Neural cell (in vitro differentiated cells): ENCODE measurements around the gene C10orf53. TPM values are rescaled to one million over a fixed set of nuclear protein-coding genes. Genes with fewer than 3 reads are reported as not detected.

ENCODE experiments used
- H2AFZ ChIP-seq: fragments of 200-600, 300-800 bp; sonication (generic), shearing (Covaris generic); 2 replicates; pipeline ENCODE4 v1.6.0; 2014; ENCODE audit warnings: low read depth, mild to moderate bottlenecking, antibody characterized with exemption, low read length, moderate library complexity
- H3F3A ChIP-seq: fragments of 200-600 bp; shearing (Covaris generic); 2 replicates; pipeline ENCODE4 v1.6.1; 2016; ENCODE audit warnings: mild to moderate bottlenecking, moderate library complexity, mixed read lengths, antibody characterized with exemption, low read length; ENCODE audit not compliant: insufficient read depth, poor library complexity, severe bottlenecking
- H3K27ac ChIP-seq: fragments of 200-600, 300-800 bp; sonication (generic), shearing (Covaris generic); 2 replicates; pipeline ENCODE4 v1.5.1; 2014; ENCODE audit warnings: mild to moderate bottlenecking, low read length, moderate library complexity
- H3K27me3 ChIP-seq: fragments of 300-800, 200-600 bp; sonication (generic), shearing (Covaris generic); 2 replicates; pipeline ENCODE4 v1.6.0; 2014; ENCODE audit warnings: mild to moderate bottlenecking, low read depth, low read length, moderate library complexity; ENCODE audit not compliant: insufficient read depth
- H3K36me3 ChIP-seq: fragments of 300-800, 200-600 bp; sonication (generic), shearing (Covaris generic); 2 replicates; pipeline ENCODE4 v1.5.1; 2014; ENCODE audit warnings: mild to moderate bottlenecking, antibody characterized with exemption, low read length, moderate library complexity; ENCODE audit not compliant: insufficient read depth
- H3K4me2 ChIP-seq: fragments of 300-800, 200-600 bp; sonication (generic), shearing (Covaris generic); 2 replicates; pipeline ENCODE4 v1.6.0; 2014; ENCODE audit warnings: mild to moderate bottlenecking, low read length
- H3K4me3 ChIP-seq: fragments of 300-800, 200-600 bp; sonication (generic), shearing (Covaris generic); 2 replicates; pipeline ENCODE4 v1.5.1; 2014; ENCODE audit warnings: mild to moderate bottlenecking, low read length, moderate library complexity
- H3K79me2 ChIP-seq: fragments of 200-600 bp; shearing (Covaris generic); replicated peaks from 2 replicates; pipeline ENCODE4 v1.6.0; 2014; ENCODE audit warnings: mild to moderate bottlenecking, low read length, moderate library complexity; ENCODE audit not compliant: insufficient read depth
- H3K9ac ChIP-seq: fragments of 300-800, 200-600 bp; sonication (generic), shearing (Covaris generic); 2 replicates; pipeline ENCODE4 v1.6.1; 2016; ENCODE audit warnings: mild to moderate bottlenecking, low read length, mixed read lengths
- H3K9me2 ChIP-seq: fragments of 200-600 bp; shearing (Covaris generic); 2 replicates; pipeline ENCODE4 v1.6.1; 2016; ENCODE audit warnings: mild to moderate bottlenecking, low read length, mixed read lengths; ENCODE audit not compliant: insufficient read depth
- H3K9me3 ChIP-seq: fragments of 200-600, 300-800 bp; sonication (generic), shearing (Covaris generic); 2 replicates; pipeline ENCODE4 v1.6.1; 2016; ENCODE audit warnings: mild to moderate bottlenecking, mixed run types, low read length, moderate library complexity, mixed read lengths
- H4K20me1 ChIP-seq: fragments of 200-600 bp; shearing (Covaris generic); 2 replicates; pipeline ENCODE4 v1.6.1; 2016; ENCODE audit warnings: mild to moderate bottlenecking, mixed run types; ENCODE audit not compliant: insufficient read depth
- CTCF ChIP-seq: fragments of 450-650 bp; IDR thresholded peaks from 2 replicates; pipeline ENCODE4 v1.5.1; 2014; ENCODE audit warnings: antibody characterized with exemption, mild to moderate bottlenecking, moderate library complexity; ENCODE audit not compliant: poor library complexity, severe bottlenecking
- EP300 ChIP-seq: fragments of 450-650 bp; conservative IDR thresholded peaks from 2 replicates; pipeline ENCODE4 v1.6.1; 2014; ENCODE audit warnings: antibody characterized with exemption, mild to moderate bottlenecking, moderate library complexity; ENCODE audit not compliant: poor library complexity, severe bottlenecking
- EZH2 ChIP-seq: fragments of 200-600, 300-800 bp; shearing (Covaris generic), sonication (generic); IDR thresholded peaks from 2 replicates; pipeline ENCODE4 v1.6.1; 2014; ENCODE audit warnings: antibody characterized with exemption, low read length, borderline replicate concordance, mild to moderate bottlenecking; ENCODE audit not compliant: insufficient read depth, poor library complexity, severe bottlenecking
- MXI1 ChIP-seq: fragments of 450-650 bp; conservative IDR thresholded peaks from 2 replicates; pipeline ENCODE4 v1.6.1; 2014; ENCODE audit warnings: antibody characterized with exemption, mild to moderate bottlenecking; ENCODE audit not compliant: poor library complexity, severe bottlenecking
- POLR2AphosphoS5 ChIP-seq: IDR thresholded peaks from 2 replicates; pipeline ENCODE4 v1.6.1; 2012
- RAD21 ChIP-seq: fragments of 450-650 bp; conservative IDR thresholded peaks from 2 replicates; pipeline ENCODE4 v1.6.1; 2014; ENCODE audit warnings: antibody characterized with exemption, mild to moderate bottlenecking, moderate library complexity
- REST ChIP-seq: IDR thresholded peaks from 2 replicates; pipeline ENCODE4 v1.6.1; 2012; ENCODE audit warnings: borderline replicate concordance
- SMC3 ChIP-seq: fragments of 450-650 bp; conservative IDR thresholded peaks from 2 replicates; pipeline ENCODE4 v1.6.1; 2014; ENCODE audit warnings: antibody characterized with exemption, mild to moderate bottlenecking, moderate library complexity; ENCODE audit not compliant: poor library complexity
- TAF1 ChIP-seq: IDR thresholded peaks from 2 replicates; pipeline ENCODE4 v1.6.1; 2012; ENCODE audit warnings: low read depth
- polyA plus RNA-seq: library from polyadenylated mRNA; depleted of rRNA; stranded (reverse); fragments of >200 nt; gene quantifications from 2 replicates; pipeline ENCODE4 v1.2.3, GENCODE V29; 2014

C10orf53 gene
- polyA plus RNA-seq, 1 donor from 2014 or later, result not detected

GRCh38 chr10:49707585-49707984, 28.1 kb downstream of the C10orf53 start:
- H3K27me3 ChIP-seq, result no peaks in the 10 kb centered on the region
- H3F3A ChIP-seq, result no peaks in the 10 kb centered on the region
- H3K36me3 ChIP-seq, result no peaks in the 10 kb centered on the region
- H4K20me1 ChIP-seq, result no peaks in the 10 kb centered on the region
- H3K4me2 ChIP-seq, result no peak overlapping the region
- H2AFZ ChIP-seq, result no peak overlapping the region
- H3K9ac ChIP-seq, result no peak overlapping the region
- H3K79me2 ChIP-seq, result no peaks in the 10 kb centered on the region
- TF ChIP-seq TAF1 (no peak), POLR2AphosphoS5 (no peak), MXI1 (no peak), EP300 (no peak), RAD21 (no peak), REST (no peak), EZH2 (no peak), CTCF (no peak)
- H3K4me3 ChIP-seq, result no peak overlapping the region
- H3K27ac ChIP-seq, result no peak overlapping the region
- H3K9me3 ChIP-seq, result no peaks in the 10 kb centered on the region
- no peaks in the 10 kb centered on the region for H3K9me2 ChIP-seq

GRCh38 chr10:49709934-49710333, 30.5 kb downstream of the C10orf53 start:
- Histone ChIP-seq H2AFZ (no peak overlapping the region), H3K4me2 (no peak overlapping the region), H3K27me3 (no peaks in the 10 kb centered on the region), H3K9ac (no peak overlapping the region), H3K79me2 (no peaks in the 10 kb centered on the region), H3K4me3 (no peak overlapping the region), H3K9me3 (no peaks in the 10 kb centered on the region), H3K36me3 (no peaks in the 10 kb centered on the region), H3K9me2 (no peaks in the 10 kb centered on the region), H4K20me1 (no peaks in the 10 kb centered on the region), H3K27ac (no peak overlapping the region), H3F3A (no peaks in the 10 kb centered on the region)
- TF ChIP-seq TAF1 (no peak), REST (no peak), EP300 (no peak), RAD21 (no peak), SMC3 (no peak), MXI1 (no peak), CTCF (no peak), EZH2 (no peak), POLR2AphosphoS5 (no peak)
